SJSA1 (cell line): ENCODE data around the gene EXOSC1. TPM values are rescaled to one million over a fixed set of nuclear protein-coding genes. Genes with fewer than 3 reads are reported as not detected.

Source experiments
- DNase-seq, 2 experiments: peaks; one replicate each; pipeline ENCODE4 v3.0.0-alpha.2; 2015 to 2020; ENCODE audit warnings: low spot score in 2 of 2, low read depth in 1 of 2
- H3K27ac ChIP-seq: fragments of 250-450 bp; sonication (Bioruptor Pico); 2 replicates; pipeline ENCODE4 v1.5.1; 2020; ENCODE audit warnings: mild to moderate bottlenecking, moderate library complexity
- H3K27me3 ChIP-seq: fragments of 250-450 bp; sonication (Bioruptor Pico); replicated peaks from 2 replicates; pipeline ENCODE4 v1.5.1; 2020; ENCODE audit warnings: mild to moderate bottlenecking, moderate library complexity
- H3K36me3 ChIP-seq: fragments of 250-450 bp; sonication (Bioruptor Pico); 2 replicates; pipeline ENCODE4 v1.5.1; 2020; ENCODE audit warnings: mild to moderate bottlenecking
- H3K4me1 ChIP-seq: fragments of 250-450 bp; sonication (Bioruptor Pico); replicated peaks from 2 replicates; pipeline ENCODE4 v1.6.1; 2021; ENCODE audit warnings: mild to moderate bottlenecking
- H3K4me3 ChIP-seq: fragments of 250-450 bp; sonication (Bioruptor Pico); 2 replicates; pipeline ENCODE4 v1.5.1; 2020; ENCODE audit warnings: mild to moderate bottlenecking
- H3K9me3 ChIP-seq: fragments of 250-450 bp; sonication (Bioruptor Pico); replicated peaks from 2 replicates; pipeline ENCODE4 v1.5.1; 2020; ENCODE audit warnings: mild to moderate bottlenecking
- total RNA-seq: library from RNA; depleted of rRNA; stranded (reverse); fragments of >200 nt; shearing (Covaris generic); gene quantifications from 2 replicates; pipeline ENCODE4 v1.2.3, GENCODE V29; 2014; rRNA removed

The EXOSC1 gene
- total RNA-seq, 1 experiment from 2014 or later: 59.1 TPM

DNA sequence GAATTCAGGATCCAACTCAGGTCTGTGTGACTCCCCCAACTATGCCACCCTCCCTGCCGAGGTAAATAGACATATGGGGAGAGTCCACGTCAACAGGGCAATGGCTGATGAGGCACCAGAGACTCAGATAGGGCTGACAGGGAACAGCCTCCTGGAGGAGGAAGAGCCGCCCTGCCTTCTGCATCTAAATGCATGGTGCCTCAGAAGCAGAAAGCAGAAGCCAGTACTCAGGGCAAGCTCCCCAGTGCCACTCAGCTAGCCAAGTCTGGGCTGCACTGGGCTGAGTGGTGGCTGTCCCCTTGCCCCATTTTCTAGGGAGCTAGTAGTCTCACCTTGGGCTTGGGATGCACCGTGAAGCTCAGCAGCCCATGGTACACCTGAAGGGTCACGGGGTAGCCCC lies 55.7 kb downstream of the EXOSC1 start:
- Histone ChIP-seq H3K4me3 (no peak overlapping the region), H3K27ac (no peak overlapping the region), H3K4me1 (no peaks in the 10 kb centered on the region), H3K27me3 (no peaks in the 10 kb centered on the region), H3K9me3 (no peaks in the 10 kb centered on the region), H3K36me3 (peaks cover 56% of the 10 kb centered on the region)
- no peak for DNase-seq

GRCh38 chr10:97388152-97388551 lies 57.7 kb downstream of the EXOSC1 start:
- H3K27me3 ChIP-seq: no peaks in the 10 kb centered on the region
- H3K4me1 ChIP-seq: no peaks in the 10 kb centered on the region
- H3K4me3 ChIP-seq: no peak overlapping the region
- no peak overlapping the region for H3K27ac ChIP-seq
- H3K9me3 ChIP-seq: no peaks in the 10 kb centered on the region
- peaks cover 44% of the 10 kb centered on the region for H3K36me3 ChIP-seq
- no peak for DNase-seq

Other genes starting within 250 kb of the EXOSC1 start
- 18.5 and 20.6 TPM in 2 replicates for gene ARHGAP19, start 153.4 kb downstream of the EXOSC1 start, total RNA-seq
- 1.7 and 2.2 TPM in 2 replicates for gene FRAT1, start 126.7 kb downstream of the EXOSC1 start, total RNA-seq
- gene FRAT2, start 111.3 kb downstream of the EXOSC1 start, total RNA-seq: 6.4 and 6.9 TPM in 2 replicates
- 25.1 and 26.4 TPM in 2 replicates for gene RRP12, start 44.7 kb downstream of the EXOSC1 start, total RNA-seq
- 475 and 591 TPM in 2 replicates for gene PGAM1, start 19.8 kb downstream of the EXOSC1 start, total RNA-seq
- gene ZDHHC16, start 169 bp upstream of the EXOSC1 start, total RNA-seq: 50.1 and 57.7 TPM in 2 replicates
- gene MMS19, start 52.4 kb upstream of the EXOSC1 start, total RNA-seq: 60.5 and 71.3 TPM in 2 replicates
- gene UBTD1, start 52.9 kb upstream of the EXOSC1 start, total RNA-seq: 14.8 and 15.8 TPM in 2 replicates
- gene ANKRD2, start 126.8 kb upstream of the EXOSC1 start, total RNA-seq: 0.22 TPM in 1 of 2 replicates, not detected in the other
- 0.21 TPM in 1 of 2 replicates, not detected in the other for gene HOGA1, start 138.4 kb upstream of the EXOSC1 start, total RNA-seq
- not detected in 2 replicates for gene C10orf62, start 143.7 kb upstream of the EXOSC1 start, total RNA-seq
- 4.4 and 6.8 TPM in 2 replicates for gene MORN4, start 187.5 kb upstream of the EXOSC1 start, total RNA-seq
- 14.9 and 19.6 TPM in 2 replicates for gene PI4K2A, start 194.7 kb upstream of the EXOSC1 start, total RNA-seq
- gene AVPI1, start 241.2 kb upstream of the EXOSC1 start, total RNA-seq: 4.3 and 8.6 TPM in 2 replicates